OCI-LY7 (cell line): Measurements from ENCODE around the gene HS3ST4. TPM values are rescaled to one million over a fixed set of nuclear protein-coding genes. Genes with fewer than 3 reads are reported as not detected.

Experiments used
- BruUV-seq: library from RNA; stranded (reverse); fragments of 400-500 nt; replicated peaks from 2 replicates; lab custom pipeline; 2021; lab: Mats Ljungman, UMichigan
- CTCF ChIA-PET: fragments of 300-600 bp; sonication (Branson Sonifier 250); formaldehyde crosslinking; loops from one replicate; lab custom pipeline; 2022; ENCODE audit warnings: antibody characterized with exemption; ENCODE audit not compliant: unreplicated experiment; lab: Charles Lee
- POLR2A ChIA-PET: fragments of 300-600 bp; sonication (Branson Sonifier 250); formaldehyde crosslinking; loops from one replicate; lab custom pipeline; 2022; ENCODE audit warnings: antibody characterized with exemption; lab: Charles Lee
- DNase-seq: peaks from one replicate; pipeline ENCODE4 v3.0.0-alpha.2; 2015; ENCODE audit warnings: low spot score
- H2AFZ ChIP-seq: fragments of 200-600 bp; sonication (generic), shearing (Covaris generic); 2 replicates; pipeline ENCODE4 v1.6.1; 2014; ENCODE audit warnings: mild to moderate bottlenecking, antibody characterized with exemption, low read length, moderate library complexity
- H3K27ac ChIP-seq: fragments of 200-600 bp; sonication (generic); 2 replicates; pipeline ENCODE4 v1.5.1; 2014; ENCODE audit warnings: mixed run types, low read depth, mild to moderate bottlenecking, moderate library complexity, low read length, inconsistent platforms; ENCODE audit not compliant: poor library complexity, severe bottlenecking
- H3K36me3 ChIP-seq: fragments of 200-600 bp; sonication (generic); 2 replicates; pipeline ENCODE4 v1.6.1; 2014; ENCODE audit warnings: mild to moderate bottlenecking, antibody characterized with exemption, low read length, moderate library complexity, mixed read lengths; ENCODE audit not compliant: insufficient read depth
- H3K4me1 ChIP-seq: fragments of 200-600 bp; sonication (generic); 2 replicates; pipeline ENCODE4 v1.5.1; 2014; ENCODE audit warnings: mild to moderate bottlenecking, low read length; ENCODE audit not compliant: insufficient read depth, poor library complexity, severe bottlenecking
- H3K4me2 ChIP-seq: fragments of 200-600 bp; sonication (generic); 2 replicates; pipeline ENCODE4 v1.6.1; 2014; ENCODE audit warnings: mild to moderate bottlenecking, low read length
- H3K4me3 ChIP-seq: fragments of 200-600 bp; sonication (generic); 2 replicates; pipeline ENCODE4 v1.5.1; 2014; ENCODE audit warnings: mild to moderate bottlenecking, low read depth, low read length; ENCODE audit not compliant: poor library complexity, severe bottlenecking
- H3K79me2 ChIP-seq: fragments of 200-600 bp; sonication (generic); 2 replicates; pipeline ENCODE4 v1.6.1; 2016; ENCODE audit warnings: low read depth, mild to moderate bottlenecking, low read length, moderate library complexity, mixed read lengths; ENCODE audit not compliant: insufficient read depth
- H3K9me2 ChIP-seq: fragments of 200-600 bp; sonication (generic); 2 replicates; pipeline ENCODE4 v1.6.1; 2016; ENCODE audit warnings: mild to moderate bottlenecking, low read length, mixed read lengths; ENCODE audit not compliant: insufficient read depth
- H3K9me3 ChIP-seq: fragments of 200-600 bp; sonication (generic); 2 replicates; pipeline ENCODE4 v1.6.1; 2014; ENCODE audit warnings: mild to moderate bottlenecking, mixed run types, low read length, mixed read lengths
- H4K20me1 ChIP-seq: fragments of 200-600 bp; sonication (generic); 2 replicates; pipeline ENCODE4 v1.6.1; 2014; ENCODE audit warnings: mild to moderate bottlenecking, antibody characterized with exemption, low read length, moderate library complexity, mixed read lengths; ENCODE audit not compliant: insufficient read depth
- CTCF ChIP-seq: fragments of 200-600 bp; sonication (generic); conservative IDR thresholded peaks from 2 replicates; pipeline ENCODE4 v1.5.1; 2014; ENCODE audit warnings: mild to moderate bottlenecking, antibody characterized with exemption, low read length, moderate library complexity, mixed read lengths
- EZH2phosphoT487 ChIP-seq: fragments of 200-600 bp; sonication (generic); IDR thresholded peaks from 2 replicates; pipeline ENCODE4 v1.6.1; 2018; ENCODE audit warnings: low read depth, borderline replicate concordance, mild to moderate bottlenecking, mixed run types, antibody characterized with exemption, low read length, moderate library complexity, mixed read lengths
- intact Hi-C: fragments of 100-400 bp; cut with micrococcal nuclease; formaldehyde crosslinking; loops from one replicate; pipeline ENCODE4 v1.10.0; 2022; ENCODE audit not compliant: unreplicated experiment
- total RNA-seq, 2 experiments: library from RNA; depleted of rRNA in 1 of 2; stranded (reverse); fragments of >200 nt in 1 of 2; shearing (Covaris generic) in 1 of 2; gene quantifications; 2 replicates each; pipeline ENCODE4 v1.2.3, GENCODE V29; 2014 to 2022

HS3ST4 gene
- total RNA-seq, 2 experiments from 2014 or later = not detected

- DNase-seq = no peak
- Histone ChIP-seq H2AFZ (no peak overlapping the region), H3K27ac (no peak overlapping the region), H3K4me2 (no peak overlapping the region), H4K20me1 (no peaks in the 10 kb centered on the region), H3K4me1 (no peaks in the 10 kb centered on the region), H3K9me3 (no peaks in the 10 kb centered on the region), H3K9me2 (no peaks in the 10 kb centered on the region), H3K79me2 (no peaks in the 10 kb centered on the region), H3K4me3 (no peak overlapping the region), H3K36me3 (no peaks in the 10 kb centered on the region)
- intact Hi-C loops = no loop called here
- no TSS peak for BruUV-seq
- ChIA-PET POLR2A (no interaction called here), CTCF (no interaction called here)
- no peak for TF ChIP-seq CTCF
- no peak for TF ChIP-seq EZH2phosphoT487
Observed at GRCh38 chr16:26050472-26050871, 358.7 kb downstream of the HS3ST4 start.

GRCh38 chr16:26051063-26051462 is 359.3 kb downstream of the HS3ST4 start:
- DNase-seq = no peak
- TF ChIP-seq CTCF (no peak), EZH2phosphoT487 (no peak)
- Histone ChIP-seq H3K4me2 (no peak overlapping the region), H3K9me2 (no peaks in the 10 kb centered on the region), H3K36me3 (no peaks in the 10 kb centered on the region), H3K79me2 (no peaks in the 10 kb centered on the region), H3K9me3 (no peaks in the 10 kb centered on the region), H4K20me1 (no peaks in the 10 kb centered on the region), H2AFZ (no peak overlapping the region), H3K4me1 (no peaks in the 10 kb centered on the region), H3K27ac (no peak overlapping the region), H3K4me3 (no peak overlapping the region)
- no TSS peak for BruUV-seq
- CTCF ChIA-PET = no interaction called here
- intact Hi-C loops = no loop called here
- POLR2A ChIA-PET = no interaction called here

- Histone ChIP-seq H3K9me2 (no peaks in the 10 kb centered on the region), H3K4me3 (no peak overlapping the region), H3K79me2 (no peaks in the 10 kb centered on the region), H3K27ac (no peak overlapping the region), H3K4me2 (no peak overlapping the region), H3K36me3 (no peaks in the 10 kb centered on the region), H3K9me3 (no peaks in the 10 kb centered on the region), H2AFZ (no peak overlapping the region), H3K4me1 (no peaks in the 10 kb centered on the region), H4K20me1 (no peaks in the 10 kb centered on the region)
- CTCF ChIA-PET = no interaction called here
- BruUV-seq = no TSS peak
- DNase-seq = no peak
- intact Hi-C loops = no loop called here
- no peak for TF ChIP-seq EZH2phosphoT487
- no peak for TF ChIP-seq CTCF
- POLR2A ChIA-PET = interaction anchor here (0.6 kb wide), 1 partner anchor 23 kb away, joined by 5 read pairs; no protein-coding TSS in a partner anchor
Observed at GRCh38 chr16:26053889-26054288, 362.1 kb downstream of the HS3ST4 start.
